H1 (cell line): ENCODE data around the gene KCNC3. TPM values are rescaled to one million over a fixed set of nuclear protein-coding genes. Genes with fewer than 3 reads are reported as not detected.

Experiments used
- CTCF ChIA-PET: fragments of 300-600 bp; sonication (Branson Sonifier 250); formaldehyde crosslinking; loops from one replicate; lab custom pipeline; 2021; ENCODE audit not compliant: partially characterized antibody; lab: Charles Lee
- POLR2A ChIA-PET: fragments of 300-600 bp; sonication (Branson Sonifier 250); formaldehyde crosslinking; loops from one replicate; lab custom pipeline; 2021; ENCODE audit warnings: inconsistent platforms; ENCODE audit not compliant: partially characterized antibody; lab: Charles Lee
- DNase-seq, 2 experiments: peaks; one replicate each; pipeline versions ENCODE4 v3.0.0 to v3.0.0-alpha.2; 2010 to 2022; ENCODE audit warnings: low spot score in 2 of 2, low read depth in 1 of 2, mixed read lengths in 1 of 2
- FAIRE-seq: peaks from 2 replicates; lab custom pipeline; 2011; peaks lifted over from hg19 to GRCh38; lab: Jason Lieb, UNC
- H2AFZ ChIP-seq: 2 replicates; pipeline ENCODE4 v1.8.1; 2012; ENCODE audit warnings: low read length, inconsistent platforms
- H2AK5ac ChIP-seq: 2 replicates; pipeline ENCODE4 v1.6.1; 2013; ENCODE audit warnings: low read depth, low read length
- H2BK120ac ChIP-seq: replicated peaks from 2 replicates; pipeline ENCODE3; 2013; ENCODE audit warnings: low read depth, low read length, inconsistent platforms
- H2BK12ac ChIP-seq: 2 replicates; pipeline ENCODE4 v1.6.1; 2013; ENCODE audit warnings: low read depth, low read length
- H2BK15ac ChIP-seq: 2 replicates; pipeline ENCODE4 v1.6.1; 2013; ENCODE audit warnings: low read length
- H2BK20ac ChIP-seq: 2 replicates; pipeline ENCODE4 v1.6.1; 2013; ENCODE audit warnings: low read length
- H2BK5ac ChIP-seq: 2 replicates; pipeline ENCODE4 v1.6.1; 2013; ENCODE audit warnings: low read depth, low read length
- H3K14ac ChIP-seq: 2 replicates; pipeline ENCODE4 v1.6.1; 2013; ENCODE audit warnings: inconsistent platforms; ENCODE audit not compliant: insufficient read length
- H3K18ac ChIP-seq: 2 replicates; pipeline ENCODE4 v1.6.1; 2013; ENCODE audit warnings: low read length; ENCODE audit errors: extremely low read depth
- H3K23ac ChIP-seq: 2 replicates; pipeline ENCODE4 v1.6.1; 2013; ENCODE audit warnings: inconsistent platforms; ENCODE audit not compliant: insufficient read length
- H3K23me2 ChIP-seq: 2 replicates; pipeline ENCODE4 v1.6.1; 2013; ENCODE audit warnings: low read depth, low read length
- H3K27ac ChIP-seq: 2 replicates; pipeline ENCODE4 v1.6.1; 2011; ENCODE audit warnings: low read depth, low read length, inconsistent platforms
- H3K27me3 ChIP-seq, 4 experiments: replicated peaks in 1 of 4; 1 replicate in 1 of 4; 2 replicates in 3 of 4; pipeline versions ENCODE4 v1.6.1 to v1.8.1; 2011 to 2013; ENCODE audit warnings: low read length in 3 of 4, mild to moderate bottlenecking in 3 of 4, inconsistent platforms in 2 of 4, mixed read lengths in 2 of 4, moderate library complexity in 1 of 4; ENCODE audit not compliant: control insufficient read depth in 3 of 4, insufficient read depth in 3 of 4; ENCODE audit errors: extremely low read depth in 1 of 4
- H3K36me3 ChIP-seq, 4 experiments: 2 replicates each; pipeline versions ENCODE4 v1.6.1 to v1.8.1; 2011 to 2013; ENCODE audit warnings: mild to moderate bottlenecking in 4 of 4, low read length in 3 of 4, moderate library complexity in 2 of 4, control low read depth in 1 of 4, inconsistent platforms in 1 of 4; ENCODE audit not compliant: insufficient read depth in 4 of 4, control insufficient read depth in 2 of 4
- H3K4ac ChIP-seq: replicated peaks from 2 replicates; pipeline ENCODE3; 2013; ENCODE audit warnings: low read length, low read depth, mixed read lengths, inconsistent platforms; ENCODE audit not compliant: insufficient read length
- H3K4me1 ChIP-seq, 4 experiments: replicated peaks in 1 of 4; 1 replicate in 1 of 4; 2 replicates in 3 of 4; pipeline versions ENCODE4 v1.6.1 to v1.8.1; 2011 to 2013; ENCODE audit warnings: low read length in 3 of 4, inconsistent platforms in 2 of 4, mixed read lengths in 1 of 4; ENCODE audit not compliant: insufficient read depth in 4 of 4, control insufficient read depth in 3 of 4
- H3K4me2 ChIP-seq, 2 experiments: 2 replicates each; pipeline versions ENCODE4 v1.6.1 to v1.8.1; 2011 to 2013; ENCODE audit warnings: low read depth in 2 of 2, low read length in 2 of 2, control low read depth in 1 of 2, inconsistent platforms in 1 of 2, mild to moderate bottlenecking in 1 of 2; ENCODE audit not compliant: insufficient read depth in 1 of 2
- H3K4me3 ChIP-seq, 4 experiments: fragments of 200-600, 300-600 bp in 1 of 4; sonication (generic), shearing (Covaris generic), sonication (Bioruptor Twin) in 1 of 4; 2 replicates each; pipeline versions ENCODE4 v1.5.1 to v1.8.1; 2011 to 2016; ENCODE audit warnings: low read length in 4 of 4, low read depth in 3 of 4, control low read depth in 2 of 4, inconsistent platforms in 2 of 4, mild to moderate bottlenecking in 2 of 4, mixed read lengths in 1 of 4, moderate library complexity in 1 of 4; ENCODE audit not compliant: insufficient read depth in 2 of 4; ENCODE audit errors: extremely low read depth in 1 of 4
- H3K56ac ChIP-seq: replicated peaks from 2 replicates; pipeline ENCODE3; 2013; ENCODE audit warnings: low read depth, mild to moderate bottlenecking, mixed read lengths, low read length, inconsistent platforms; ENCODE audit not compliant: insufficient read length
- H3K79me1 ChIP-seq: 2 replicates; pipeline ENCODE4 v1.6.1; 2013; ENCODE audit warnings: low read depth, low read length, control low read depth
- H3K79me2 ChIP-seq, 2 experiments: 2 replicates each; pipeline versions ENCODE4 v1.6.1 to v1.8.1; 2012 to 2013; ENCODE audit warnings: low read length in 2 of 2, mild to moderate bottlenecking in 2 of 2, inconsistent platforms in 1 of 2; ENCODE audit not compliant: insufficient read depth in 2 of 2, control insufficient read depth in 1 of 2
- H3K9ac ChIP-seq, 4 experiments: replicated peaks in 1 of 4; 1 replicate in 1 of 4; 2 replicates in 3 of 4; pipeline versions ENCODE4 v1.6.1 to v1.8.1; 2011 to 2013; ENCODE audit warnings: low read depth in 3 of 4, low read length in 3 of 4, control low read depth in 2 of 4, mild to moderate bottlenecking in 2 of 4, moderate library complexity in 2 of 4, inconsistent platforms in 1 of 4; ENCODE audit errors: extremely low read depth in 1 of 4
- H3K9me3 ChIP-seq, 2 experiments: 2 replicates each; pipeline versions ENCODE4 v1.6.1 to v1.8.1; 2012 to 2013; ENCODE audit warnings: mild to moderate bottlenecking in 2 of 2, moderate library complexity in 2 of 2, control low read depth in 1 of 2, inconsistent platforms in 1 of 2, low read depth in 1 of 2, low read length in 1 of 2, mixed read lengths in 1 of 2; ENCODE audit not compliant: insufficient read depth in 2 of 2
- H4K20me1 ChIP-seq, 2 experiments: replicated peaks in 1 of 2; 2 replicates each; pipeline versions ENCODE3 to v1.8.1; 2011 to 2013; ENCODE audit warnings: inconsistent platforms in 2 of 2, low read length in 2 of 2, mild to moderate bottlenecking in 1 of 2; ENCODE audit not compliant: insufficient read depth in 2 of 2, control insufficient read depth in 1 of 2
- H4K5ac ChIP-seq: 2 replicates; pipeline ENCODE4 v1.6.1; 2013; ENCODE audit warnings: low read length, low read depth, mixed read lengths, inconsistent platforms; ENCODE audit not compliant: insufficient read length
- H4K8ac ChIP-seq: 2 replicates; pipeline ENCODE4 v1.8.0; 2013; ENCODE audit warnings: mild to moderate bottlenecking, moderate library complexity, low read length, inconsistent platforms; ENCODE audit not compliant: insufficient read depth; ENCODE audit errors: extremely low read depth
- H4K91ac ChIP-seq: replicated peaks from 2 replicates; pipeline ENCODE3; 2013; ENCODE audit warnings: low read length, mixed read lengths, inconsistent platforms; ENCODE audit not compliant: insufficient read length
- BRCA1 ChIP-seq: IDR thresholded peaks from 2 replicates; pipeline ENCODE4 v1.6.1; 2012; ENCODE audit warnings: low read depth, low read length, improper control_type of control experiment
- CHD2 ChIP-seq: IDR thresholded peaks from 2 replicates; pipeline ENCODE4 v1.6.1; 2012; ENCODE audit warnings: low read length, improper control_type of control experiment
- E2F6 ChIP-seq: IDR thresholded peaks from 2 replicates; pipeline ENCODE4 v1.6.1; 2012; ENCODE audit warnings: inconsistent platforms
- EZH2 ChIP-seq: fragments of 200-600 bp; sonication (generic); IDR thresholded peaks from 2 replicates; pipeline ENCODE4 v1.7.1; 2012; ENCODE audit warnings: low read depth, mild to moderate bottlenecking, moderate library complexity, low read length, inconsistent platforms; ENCODE audit not compliant: severe bottlenecking
- NRF1 ChIP-seq: IDR thresholded peaks from 2 replicates; pipeline ENCODE4 v1.6.1; 2011; ENCODE audit warnings: mild to moderate bottlenecking, low read depth, low read length, improper control_type of control experiment
- POLR2A ChIP-seq, 2 experiments: IDR thresholded peaks; 1 replicate in 1 of 2; 2 replicates in 1 of 2; pipeline ENCODE4 v1.6.1; 2011; ENCODE audit warnings: low read depth in 2 of 2, low read length in 2 of 2, mild to moderate bottlenecking in 2 of 2; ENCODE audit errors: control extremely low read depth in 1 of 2
- POU5F1 ChIP-seq: IDR thresholded peaks from 2 replicates; pipeline ENCODE4 v1.6.1; 2011; ENCODE audit warnings: low read depth, mild to moderate bottlenecking, low read length, moderate library complexity
- SP1 ChIP-seq: IDR thresholded peaks from 2 replicates; pipeline ENCODE4 v1.6.1; 2011; ENCODE audit warnings: low read depth, low read length
- WGBS, 2 experiments: shearing (Covaris generic) in 1 of 2; methylation state at CpG; one replicate each; pipeline versions ENCODE4 v1.1.6 to v1.1.7; 2013 to 2015; ENCODE audit warnings: low lambda C conversion rate in 2 of 2, mixed read lengths in 2 of 2, inconsistent platforms in 1 of 2, low coverage in 1 of 2, missing lambda C conversion rate in 1 of 2; ENCODE audit not compliant: insufficient replicate concordance in 2 of 2, insufficient coverage in 1 of 2, insufficient read length in 1 of 2; ENCODE audit errors: extremely low coverage in 1 of 2, missing lambda C conversion rate in 1 of 2; 5-methylcytosine and 5-hydroxymethylcytosine counted together
- polyA plus RNA-seq, 7 experiments: library from polyadenylated mRNA; depleted of rRNA in 3 of 7; stranded (reverse) in 5 of 7; unstranded in 2 of 7; fragments of >200 nt in 5 of 7; fragments of 200-250 nt in 2 of 7; gene quantifications; 1 replicate in 5 of 7; 2 replicates in 1 of 7; 4 replicates in 1 of 7; pipeline versions ENCODE4 v1.2.1 to v1.2.3, GENCODE V29; 2011 to 2013; ENCODE audit warnings: missing spikeins in 2 of 7, mixed read lengths in 2 of 7
- total RNA-seq: library from RNA; stranded (reverse); fragmentation: NEBNext Ultra II Directional; extraction: Animal tissue kit (Norgen Biotek cat#: 25700); gene quantifications from 2 replicates; pipeline ENCODE4 v1.2.1, GENCODE V29; 2021

KCNC3 gene
- total and polyA plus RNA-seq, 2 of the 8 experiments (the other 6 are each of a cell fraction or from before 2014, with no cell fraction given), result 3.9 to 7.2 TPM

- no peak overlapping the region for H3K4me3 ChIP-seq
- no peak overlapping the region for H3K14ac ChIP-seq
- H3K4me1 ChIP-seq, result 0 out of 7 replicates have a peak, but pooled peaks cover 0 to 2% (median 0%) of the 10 kb centered on the region in 4 experiments
- no peaks in the 10 kb centered on the region for H4K20me1 ChIP-seq
- H3K27me3 ChIP-seq, result peaks cover 0 to 4% (median 0%) of the 10 kb centered on the region in 4 experiments; a peak in 2 of 7 replicates
- no peak for DNase-seq
- 79% methylated on average over 11 of the region's 11 CpGs; no CpG with 5 or more reads in 1 of the 2 experiments for WGBS, 2 experiments
- CTCF ChIA-PET, result interaction anchor here (1.0 to 2.8 kb wide), 3 partner anchors 12 to 116 kb away, joined by 3 to 10 read pairs (median 6); no protein-coding TSS in a partner anchor
- TF ChIP-seq SP1 (no peak), POU5F1 (no peak), E2F6 (no peak), NRF1 (no peak), POLR2A (IDR thresholded peaks at IDR 0.05; ENCODE audit: control extremely low read depth in 1 of 2, low read depth in 2 of 2, low read length in 2 of 2) (no peak), BRCA1 (no peak), EZH2 (no peak), CHD2 (no peak)
- H3K36me3 ChIP-seq, result no peaks in the 10 kb centered on the region
- no peak overlapping the region for H3K4me2 ChIP-seq
- no peak overlapping the region for H2AK5ac ChIP-seq
- no peak overlapping the region for H3K9ac ChIP-seq
- no peak overlapping the region for H2BK15ac ChIP-seq
- H3K23ac ChIP-seq, result no peak overlapping the region
- no peak overlapping the region for H2BK120ac ChIP-seq
- H3K23me2 ChIP-seq, result no peaks in the 10 kb centered on the region
- H3K9me3 ChIP-seq, result no peaks in the 10 kb centered on the region
- no peak overlapping the region for H3K18ac ChIP-seq
- no peak overlapping the region for H3K27ac ChIP-seq
- FAIRE-seq, result peak; percentile 24
- POLR2A ChIA-PET, result interaction anchor here (1.0 to 1.7 kb wide), 3 partner anchors 29 to 366 kb away, joined by 3 to 11 read pairs (median 4); no protein-coding TSS in a partner anchor
- no peaks in the 10 kb centered on the region for H3K79me1 ChIP-seq
- H3K79me2 ChIP-seq, result no peaks in the 10 kb centered on the region
- H3K56ac ChIP-seq, result no peak overlapping the region
- H4K5ac ChIP-seq, result no peak overlapping the region
- H2BK20ac ChIP-seq, result no peak overlapping the region
- no peak overlapping the region for H2AFZ ChIP-seq
- H2BK12ac ChIP-seq, result no peak overlapping the region
- no peak overlapping the region for H4K8ac ChIP-seq
- H2BK5ac ChIP-seq, result no peak overlapping the region
- no peak overlapping the region for H3K4ac ChIP-seq
- no peak overlapping the region for H4K91ac ChIP-seq
These were observed 33.7 kb upstream of the KCNC3 start for GRCh38 chr19:50362656-50363424.
